22Rv1 (cell line): ENCODE data around the gene FSIP1.

Experiments used
- H3K27ac ChIP-seq: fragments of 450-650 bp; 2 replicates; pipeline ENCODE4 v1.5.1; 2017
- CTCF ChIP-seq: fragments of 450-650 bp; IDR thresholded peaks from 2 replicates; pipeline ENCODE4 v1.5.1; 2017; ENCODE audit warnings: mild to moderate bottlenecking
- ZFX ChIP-seq: fragments of 450-650 bp; IDR thresholded peaks from 2 replicates; pipeline ENCODE4 v1.6.1; 2017; ENCODE audit warnings: antibody characterized with exemption, borderline replicate concordance

FSIP1 gene

GRCh38 chr15:39582977-39583595 is 199.6 kb downstream of the FSIP1 start:
- TF ChIP-seq CTCF: no peak
- no peak for TF ChIP-seq ZFX

GRCh38 chr15:39582286-39582976 is 200.2 kb downstream of the FSIP1 start:
- TF ChIP-seq ZFX (no peak), CTCF (no peak)
- H3K27ac ChIP-seq: peak overlapping the region; percentile 74

More at GRCh38 chr15:39582977-39583595, 199.6 kb downstream of the FSIP1 start:
- H3K27ac ChIP-seq: peak overlapping the region; percentile 74

- TF ChIP-seq ZFX: no peak
- TF ChIP-seq CTCF: peak; percentile 72
- H3K27ac ChIP-seq: peak overlapping the region; percentile 74
These were observed 200.8 kb downstream of the FSIP1 start for GRCh38 chr15:39581793-39582285.

- peak overlapping the region; percentile 74 for H3K27ac ChIP-seq
- TF ChIP-seq ZFX (no peak), CTCF (no peak)
These were observed 201.3 kb downstream of the FSIP1 start for GRCh38 chr15:39581242-39581792.

GRCh38 chr15:39580485-39581241 is 202.0 kb downstream of the FSIP1 start, which contains the start of gene THBS1:
Gene THBS1 (plus strand): TSS chr15:39581079. CDS start chr15:39581858, 779 bp downstream.
- H3K27ac ChIP-seq: peak within 1 kb of the TSS; percentile 74
- TF ChIP-seq ZFX (no peak), CTCF (peak; percentile 64)

GRCh38 chr15:39580117-39580484 is 202.5 kb downstream of the FSIP1 start:
- TF ChIP-seq ZFX (no peak), CTCF (peak; percentile 93)
- peak overlapping the region; percentile 74 for H3K27ac ChIP-seq
